HUES6 (cell line): Measurements from ENCODE around the gene SUFU.

Source experiments
- H3K27ac ChIP-seq: 2 replicates; pipeline ENCODE4 v1.7.0; 2013; ENCODE audit warnings: low read depth, mild to moderate bottlenecking, low read length, inconsistent platforms
- H3K27me3 ChIP-seq: 2 replicates; pipeline ENCODE4 v1.6.1; 2013; ENCODE audit warnings: low read length; ENCODE audit not compliant: control insufficient read depth, insufficient read depth
- H3K36me3 ChIP-seq: 2 replicates; pipeline ENCODE4 v1.6.1; 2013; ENCODE audit warnings: low read length; ENCODE audit not compliant: control insufficient read depth, insufficient read depth
- H3K4me1 ChIP-seq: 2 replicates; pipeline ENCODE4 v1.6.1; 2013; ENCODE audit warnings: low read length; ENCODE audit not compliant: control insufficient read depth, insufficient read depth
- H3K4me3 ChIP-seq: 2 replicates; pipeline ENCODE4 v1.5.1; 2013; ENCODE audit warnings: low read depth, low read length
- H3K9ac ChIP-seq: one replicate; pipeline ENCODE4 v1.6.1; 2013; ENCODE audit warnings: mild to moderate bottlenecking, low read length
- H3K9me3 ChIP-seq: 2 replicates; pipeline ENCODE4 v1.6.1; 2013; ENCODE audit warnings: low read depth, low read length; ENCODE audit not compliant: control insufficient read depth, insufficient read depth

SUFU gene

DNA sequence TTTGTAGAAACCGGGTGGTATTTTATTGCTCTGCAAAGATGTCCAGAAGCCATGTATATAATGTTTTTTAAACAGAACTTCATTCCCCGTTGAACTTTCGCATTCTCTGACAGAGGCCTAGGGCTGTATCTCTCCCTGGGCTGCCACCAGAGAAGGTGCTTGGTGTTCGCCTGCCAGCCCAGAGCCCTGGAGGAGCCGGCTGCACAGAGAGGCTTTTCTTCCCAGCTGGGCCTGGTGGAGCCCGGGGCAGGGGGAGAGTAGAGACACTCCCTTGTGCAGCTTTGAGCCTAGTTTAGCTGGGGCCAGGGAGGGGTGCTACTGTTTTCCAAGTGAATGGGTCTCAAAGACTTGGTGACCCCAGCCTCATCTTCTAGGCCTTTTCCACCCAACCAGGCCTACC lies 126.9 kb downstream of the SUFU start:
- Histone ChIP-seq H3K4me1 (peaks cover 80% of the 10 kb centered on the region), H3K36me3 (no peaks in the 10 kb centered on the region), H3K27me3 (no peaks in the 10 kb centered on the region), H3K9ac (no peak overlapping the region), H3K4me3 (no peak overlapping the region), H3K27ac (peak overlapping the region; percentile 89; the same call in 1 of the 2 replicates), H3K9me3 (no peaks in the 10 kb centered on the region)

DNA sequence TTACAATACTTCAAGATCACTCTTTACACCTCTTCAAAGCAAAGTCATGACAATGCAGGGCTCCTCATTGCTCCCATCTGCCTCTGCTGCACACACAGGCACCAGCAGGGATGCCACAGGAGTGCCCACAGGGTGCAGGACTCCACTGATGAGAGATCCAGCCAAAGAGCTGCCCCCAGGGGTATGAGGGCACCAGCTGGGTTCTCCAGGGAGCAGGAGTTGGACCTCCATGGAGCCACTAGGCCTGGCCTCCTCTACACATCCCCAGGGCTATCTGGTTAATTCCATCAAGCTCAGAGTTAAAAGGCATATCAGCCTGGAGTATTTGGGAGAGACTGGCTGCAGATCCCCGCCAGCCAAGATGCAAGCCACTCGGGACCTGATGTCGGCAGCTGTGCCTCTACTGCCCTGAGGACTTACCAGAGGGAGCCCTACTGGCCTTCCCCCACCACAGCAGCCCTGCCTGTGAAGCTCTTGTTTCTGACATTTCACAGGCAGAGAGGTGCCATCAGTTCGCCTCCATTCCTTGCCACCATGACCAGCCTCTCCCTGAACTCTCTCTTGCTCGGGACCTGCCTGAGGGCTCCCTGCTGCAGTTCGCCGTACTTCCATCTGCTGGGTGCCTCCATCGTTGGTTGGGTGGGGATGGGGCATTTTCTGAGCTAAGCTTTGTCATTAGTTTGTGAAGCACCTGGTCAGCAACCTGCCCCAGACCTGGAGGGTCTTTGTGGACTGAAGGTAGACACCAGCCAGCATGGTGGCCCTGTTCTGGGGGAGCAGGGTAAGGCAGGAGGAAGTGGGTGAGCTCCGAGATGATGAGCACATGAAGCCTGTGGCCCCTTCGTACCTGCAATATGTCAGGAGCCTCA lies 128.0 kb downstream of the SUFU start:
- peaks cover 71% of the 10 kb centered on the region for H3K4me1 ChIP-seq
- no peak overlapping the region for H3K27ac ChIP-seq
- no peaks in the 10 kb centered on the region for H3K9me3 ChIP-seq
- H3K9ac ChIP-seq, result no peak overlapping the region
- H3K27me3 ChIP-seq, result no peaks in the 10 kb centered on the region
- no peaks in the 10 kb centered on the region for H3K36me3 ChIP-seq
- no peak overlapping the region for H3K4me3 ChIP-seq

DNA sequence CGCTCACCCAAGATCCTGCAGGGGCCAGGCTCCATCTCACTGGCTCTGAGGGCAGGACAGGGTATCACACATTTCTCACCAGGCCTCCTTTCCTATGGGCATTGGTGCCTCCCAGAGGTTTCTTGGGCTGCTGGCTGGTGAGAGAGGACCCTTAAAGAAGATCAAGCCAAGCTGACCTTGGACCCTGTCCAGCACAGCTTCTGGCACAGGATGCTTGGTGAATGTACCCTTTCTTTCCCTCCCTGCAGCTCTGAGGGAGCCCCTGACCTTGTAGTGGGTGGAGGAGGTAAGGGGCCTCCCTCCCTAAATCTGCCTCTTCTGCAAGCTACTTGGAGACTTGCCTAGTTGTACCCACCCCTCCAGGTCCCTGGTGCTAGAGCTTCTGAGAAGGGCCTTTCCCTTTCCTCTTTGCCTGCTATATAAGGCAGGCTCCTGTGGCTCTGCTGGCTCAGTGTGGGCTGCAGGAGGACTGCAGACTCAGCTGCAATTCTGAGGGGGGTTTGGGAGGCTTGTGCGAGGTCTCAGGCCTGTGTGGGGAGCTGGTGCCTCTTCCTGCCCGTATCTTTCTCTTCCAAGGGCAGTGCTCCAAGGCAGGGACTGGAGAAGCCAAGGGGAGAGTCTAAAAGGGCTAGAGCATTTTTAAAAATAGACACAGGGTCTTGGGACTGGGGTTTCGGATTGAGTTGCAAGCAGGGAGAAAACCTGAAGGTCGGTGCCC lies 128.8 kb downstream of the SUFU start:
- no peak overlapping the region for H3K4me3 ChIP-seq
- H3K36me3 ChIP-seq, result no peaks in the 10 kb centered on the region
- peaks cover 63% of the 10 kb centered on the region for H3K4me1 ChIP-seq
- H3K27me3 ChIP-seq, result no peaks in the 10 kb centered on the region
- H3K27ac ChIP-seq, result no peak overlapping the region
- no peak overlapping the region for H3K9ac ChIP-seq
- no peaks in the 10 kb centered on the region for H3K9me3 ChIP-seq

DNA sequence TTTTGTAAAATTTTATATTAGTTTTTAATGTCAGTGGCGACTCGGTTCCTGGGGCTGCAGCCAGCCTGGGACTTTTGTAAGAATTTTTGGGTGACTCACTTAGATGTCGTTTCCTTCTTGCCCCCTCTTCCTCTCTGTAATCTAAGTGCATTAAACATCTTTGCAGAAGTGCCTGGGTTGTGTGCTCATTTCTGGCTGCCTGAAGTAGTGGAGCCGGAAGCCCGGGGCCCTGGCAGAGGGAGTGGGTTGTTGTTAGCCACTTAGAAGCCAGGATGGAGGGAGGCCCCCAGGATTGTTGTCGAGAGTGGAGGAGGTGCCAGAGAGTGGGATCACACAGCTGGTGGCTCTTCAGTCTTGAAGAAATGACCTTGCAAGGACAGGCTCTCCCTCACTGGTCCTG lies 129.5 kb downstream of the SUFU start:
- Histone ChIP-seq H3K27ac (no peak overlapping the region), H3K36me3 (no peaks in the 10 kb centered on the region), H3K4me3 (no peak overlapping the region), H3K4me1 (peaks cover 56% of the 10 kb centered on the region), H3K9ac (no peak overlapping the region), H3K27me3 (no peaks in the 10 kb centered on the region), H3K9me3 (no peaks in the 10 kb centered on the region)

DNA sequence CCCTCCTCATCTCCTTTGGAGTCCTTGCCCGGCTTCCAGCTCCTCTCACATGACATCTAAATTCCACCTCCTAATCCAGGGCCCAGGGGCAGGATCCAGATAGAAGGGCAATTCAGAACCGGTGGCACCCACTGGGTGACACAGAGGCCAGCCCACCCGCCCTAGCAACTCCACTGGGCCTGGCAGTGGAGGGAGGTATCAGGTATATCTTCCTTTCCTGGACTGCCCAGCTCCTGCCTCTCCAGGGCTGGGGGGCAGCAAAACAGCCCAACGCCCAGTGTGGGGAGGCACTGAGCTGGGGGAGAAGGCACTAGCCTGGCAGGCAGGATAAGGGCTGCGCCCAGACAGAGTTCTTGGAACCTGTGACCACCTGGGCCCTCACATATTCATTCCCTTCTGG lies 130.1 kb downstream of the SUFU start:
- Histone ChIP-seq H3K27ac (no peak overlapping the region), H3K36me3 (no peaks in the 10 kb centered on the region), H3K9me3 (no peaks in the 10 kb centered on the region), H3K27me3 (no peaks in the 10 kb centered on the region), H3K9ac (no peak overlapping the region), H3K4me3 (no peak overlapping the region), H3K4me1 (peaks cover 50% of the 10 kb centered on the region)

DNA sequence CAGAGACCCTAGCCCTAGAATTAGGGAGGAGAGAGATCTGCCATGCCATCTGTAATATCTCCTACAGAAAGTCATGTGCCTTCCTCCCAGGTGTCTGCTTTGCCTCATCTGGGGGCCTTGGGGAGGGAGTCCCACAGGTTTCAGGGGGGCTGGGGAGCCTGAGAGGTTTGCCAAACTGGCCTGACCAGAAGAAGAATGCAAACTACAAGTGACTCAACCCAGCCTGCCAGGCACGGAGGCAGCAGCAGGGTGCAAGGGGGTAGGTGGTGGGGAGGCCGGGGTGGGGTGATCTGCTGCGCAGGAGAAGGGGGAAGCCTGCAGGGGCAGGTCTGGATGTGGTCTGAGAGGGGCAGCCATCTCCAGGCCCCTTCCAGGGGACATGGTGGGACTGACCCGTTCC lies 130.9 kb downstream of the SUFU start:
- H3K9ac ChIP-seq, result no peak overlapping the region

DNA sequence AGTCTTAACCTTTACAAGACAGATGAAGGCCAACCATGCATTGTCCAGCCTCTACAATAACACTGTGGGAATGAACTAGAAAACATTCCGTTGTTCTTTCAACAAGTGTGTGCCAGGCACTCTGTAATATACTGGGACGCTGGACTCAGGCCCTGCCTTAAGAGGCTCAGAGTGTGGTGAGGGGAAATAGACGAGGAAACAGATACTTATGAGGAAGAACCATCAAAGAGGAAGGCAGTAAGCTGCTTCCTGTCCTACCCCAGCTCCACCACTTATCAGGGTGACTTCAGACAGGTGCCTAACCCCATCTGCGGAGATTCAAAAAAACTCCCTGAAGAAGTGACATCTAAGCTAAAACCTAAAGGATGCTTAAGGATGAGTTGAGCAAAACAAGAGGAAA lies 131.6 kb downstream of the SUFU start:
- Histone ChIP-seq H3K36me3 (no peaks in the 10 kb centered on the region), H3K4me1 (peaks cover 36% of the 10 kb centered on the region), H3K9ac (no peak overlapping the region), H3K27ac (no peak overlapping the region), H3K9me3 (no peaks in the 10 kb centered on the region), H3K4me3 (no peak overlapping the region), H3K27me3 (no peaks in the 10 kb centered on the region)

More for the DNA sequence above, 130.9 kb downstream of the SUFU start:
- Histone ChIP-seq H3K36me3 (no peaks in the 10 kb centered on the region), H3K9me3 (no peaks in the 10 kb centered on the region), H3K27me3 (no peaks in the 10 kb centered on the region), H3K4me1 (peaks cover 43% of the 10 kb centered on the region), H3K27ac (no peak overlapping the region), H3K4me3 (no peak overlapping the region)

DNA sequence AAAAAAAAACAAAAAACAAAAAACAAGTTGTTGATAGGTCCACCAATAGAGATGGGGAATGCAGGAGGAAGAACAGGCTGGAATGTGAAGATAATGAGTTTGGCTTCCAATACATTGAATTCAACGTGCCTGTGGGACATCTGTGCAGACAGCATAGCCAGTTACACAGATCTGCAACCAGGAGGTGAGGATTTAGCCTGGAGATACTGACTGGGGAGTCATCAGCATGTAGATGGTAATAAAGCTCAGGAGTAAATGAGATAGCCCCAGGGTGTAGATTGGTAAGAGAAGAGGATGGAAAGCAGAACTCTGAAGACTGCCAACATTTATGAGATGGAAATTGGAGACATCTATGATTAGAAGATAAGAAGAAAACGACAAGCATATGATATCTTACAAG lies 135.8 kb downstream of the SUFU start:
- Histone ChIP-seq H3K27ac (no peak overlapping the region), H3K27me3 (no peaks in the 10 kb centered on the region), H3K9me3 (no peaks in the 10 kb centered on the region), H3K4me1 (peaks cover 8% of the 10 kb centered on the region; the same call in 1 of the 2 replicates), H3K36me3 (no peaks in the 10 kb centered on the region), H3K9ac (no peak overlapping the region), H3K4me3 (no peak overlapping the region)

DNA sequence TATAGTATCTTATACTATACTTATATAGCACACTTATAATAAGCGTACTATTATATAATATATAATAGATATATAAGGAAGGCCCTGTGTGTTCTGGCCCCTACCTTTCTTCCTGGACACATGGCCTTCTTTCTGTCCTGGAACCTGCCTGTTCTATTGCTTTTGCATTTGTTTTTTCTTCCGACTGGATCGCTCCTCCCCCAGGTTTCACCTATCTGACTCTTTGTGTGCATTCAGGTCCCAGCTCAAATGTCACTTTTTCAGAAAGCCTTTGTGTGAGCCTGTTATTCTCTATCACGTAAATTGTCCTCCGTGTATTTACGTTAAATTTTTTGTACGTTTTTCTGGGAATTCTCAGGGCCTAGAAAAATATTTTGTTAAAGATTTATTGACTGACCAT lies 137.6 kb downstream of the SUFU start:
- H3K4me1 ChIP-seq, result peaks cover 2% of the 10 kb centered on the region
- H3K27ac ChIP-seq, result no peak overlapping the region
- H3K4me3 ChIP-seq, result peak overlapping the region; percentile 56
- H3K9ac ChIP-seq, result no peak overlapping the region
- H3K36me3 ChIP-seq, result no peaks in the 10 kb centered on the region
- no peaks in the 10 kb centered on the region for H3K27me3 ChIP-seq
- no peaks in the 10 kb centered on the region for H3K9me3 ChIP-seq

DNA sequence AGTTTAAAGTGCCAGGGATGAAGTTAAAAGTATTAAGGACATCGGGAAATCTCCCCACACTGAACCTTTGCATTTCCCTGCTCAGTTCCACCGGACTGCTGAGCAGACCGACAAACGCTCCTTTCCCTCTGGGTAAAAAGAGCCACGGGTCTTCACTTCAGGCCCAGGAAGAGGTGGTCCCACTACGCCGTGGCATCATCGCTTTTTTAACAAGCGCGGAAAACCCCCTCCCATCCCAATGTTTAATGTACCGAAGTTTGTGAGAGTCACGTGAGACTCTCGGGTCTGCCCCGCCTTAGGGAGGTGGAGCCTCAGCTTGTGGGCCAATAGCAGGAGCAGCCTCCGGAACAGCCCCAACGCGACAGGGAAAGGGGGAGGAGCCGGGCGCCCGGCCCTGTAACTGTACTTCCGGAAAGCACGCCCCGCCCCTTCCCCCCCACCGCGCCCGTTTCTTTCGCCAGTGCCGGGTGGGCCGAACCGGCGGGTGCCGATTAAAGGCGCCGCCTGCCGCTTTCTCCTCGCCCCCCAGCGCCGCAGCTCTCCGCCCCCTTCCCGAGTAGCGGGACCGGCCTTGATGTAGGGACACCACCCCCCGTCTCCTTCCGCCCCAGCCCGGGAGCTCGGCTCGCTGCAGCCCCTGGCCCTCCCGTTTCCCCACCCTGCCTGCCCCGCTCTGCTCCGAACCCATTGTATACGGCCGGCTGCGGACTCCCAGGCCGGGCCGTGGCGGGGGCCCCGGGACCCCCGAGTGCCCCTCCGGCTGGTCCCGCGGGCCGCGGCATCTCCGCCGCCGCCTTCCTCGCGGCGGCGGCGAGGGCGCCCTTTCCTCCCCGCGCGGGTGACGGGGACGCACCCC lies 138.3 kb downstream of the SUFU start:
- Histone ChIP-seq H3K4me1 (peaks cover 9% of the 10 kb centered on the region), H3K36me3 (no peaks in the 10 kb centered on the region), H3K9me3 (no peaks in the 10 kb centered on the region), H3K27ac (peak overlapping the region; percentile 92; the same call in 1 of the 2 replicates), H3K4me3 (peak overlapping the region; percentile 78), H3K27me3 (no peaks in the 10 kb centered on the region), H3K9ac (peak overlapping the region; percentile 84)
